HG03025 (cell line): ENCODE data around the gene PDE4D.

Experiments
- ATAC-seq: cut with Tn5 transposase; IDR thresholded peaks from one replicate; pipeline ENCODE4 v1.9.1; 2021; ENCODE audit warnings: mild to moderate bottlenecking, moderate library complexity; ENCODE audit not compliant: unreplicated experiment, low FRiP score

The PDE4D gene

GRCh38 chr5:59174248-59174844 is 719.2 kb downstream of the PDE4D start:
- no peak for ATAC-seq

GRCh38 chr5:59173578-59173977 is 719.9 kb downstream of the PDE4D start:
- ATAC-seq = no peak

- no peak for ATAC-seq
Measured at GRCh38 chr5:59171131-59171530, 722.4 kb downstream of the PDE4D start.

- no peak for ATAC-seq
Measured at GRCh38 chr5:59169768-59170150, 723.8 kb downstream of the PDE4D start.

GRCh38 chr5:59169081-59169767 is 724.3 kb downstream of the PDE4D start:
- no peak for ATAC-seq

GRCh38 chr5:59168067-59168466 is 725.5 kb downstream of the PDE4D start:
- no peak for ATAC-seq

- ATAC-seq = no peak
Measured at GRCh38 chr5:59164041-59164830, 729.3 kb downstream of the PDE4D start.

- no peak for ATAC-seq
Measured at GRCh38 chr5:59161221-59162105, 732.1 kb downstream of the PDE4D start.

GRCh38 chr5:59158637-59159391 is 734.7 kb downstream of the PDE4D start:
- no peak for ATAC-seq

- ATAC-seq = no peak
Measured at GRCh38 chr5:59158165-59158564, 735.4 kb downstream of the PDE4D start.

GRCh38 chr5:59157068-59157467 is 736.5 kb downstream of the PDE4D start:
- ATAC-seq = no peak

GRCh38 chr5:59152701-59153245 is 740.8 kb downstream of the PDE4D start:
- peak; percentile 50 for ATAC-seq

- no peak for ATAC-seq
Measured at GRCh38 chr5:59151162-59151889, 742.2 kb downstream of the PDE4D start.

- ATAC-seq = no peak
Measured at GRCh38 chr5:59149827-59150226, 743.7 kb downstream of the PDE4D start.

- ATAC-seq = no peak
Measured at GRCh38 chr5:59149271-59149670, 744.3 kb downstream of the PDE4D start.

GRCh38 chr5:59146729-59147128 is 746.8 kb downstream of the PDE4D start:
- ATAC-seq = no peak

- ATAC-seq = peak; percentile 92
Measured at GRCh38 chr5:59143926-59144333, 749.6 kb downstream of the PDE4D start.

GRCh38 chr5:59142927-59143326 is 750.6 kb downstream of the PDE4D start:
- no peak for ATAC-seq

GRCh38 chr5:59142138-59142537 is 751.4 kb downstream of the PDE4D start:
- ATAC-seq = no peak
